ENCODE measurements around the gene DNAJC1.
A peak's percentile ranks its signal among the peaks of the same experiment; 100 is the strongest.

DNA sequence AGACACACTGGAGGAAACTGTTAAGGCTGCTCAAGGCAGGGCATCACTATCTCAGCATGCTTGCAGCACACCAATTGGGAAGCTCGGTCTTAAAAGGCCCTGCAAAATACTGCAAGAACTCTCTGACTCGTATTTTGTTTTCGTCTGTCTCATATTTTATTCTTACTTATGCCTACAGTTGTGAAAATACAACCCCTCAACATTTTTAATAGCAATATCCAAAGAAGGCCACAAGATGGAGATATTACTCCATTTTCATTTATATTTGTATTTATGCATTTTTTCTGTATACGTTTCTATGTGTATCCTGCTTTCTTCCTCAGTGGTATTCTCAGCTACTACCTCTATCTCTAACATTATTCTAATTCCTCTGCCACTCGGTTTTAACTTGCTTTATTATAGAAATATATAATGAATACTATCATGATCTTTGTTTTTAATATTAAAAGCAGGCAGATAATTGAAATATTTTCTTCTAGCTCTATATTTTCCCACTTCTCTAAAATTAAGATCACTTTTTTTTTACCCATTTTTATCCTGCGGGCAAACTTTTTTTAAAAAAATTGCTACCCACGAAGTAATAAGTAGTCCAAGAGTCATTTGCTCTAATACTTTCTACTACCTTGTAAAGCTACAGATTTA is 10.0 kb downstream of the DNAJC1 start:
- TF ChIP-seq, protein P1, sequence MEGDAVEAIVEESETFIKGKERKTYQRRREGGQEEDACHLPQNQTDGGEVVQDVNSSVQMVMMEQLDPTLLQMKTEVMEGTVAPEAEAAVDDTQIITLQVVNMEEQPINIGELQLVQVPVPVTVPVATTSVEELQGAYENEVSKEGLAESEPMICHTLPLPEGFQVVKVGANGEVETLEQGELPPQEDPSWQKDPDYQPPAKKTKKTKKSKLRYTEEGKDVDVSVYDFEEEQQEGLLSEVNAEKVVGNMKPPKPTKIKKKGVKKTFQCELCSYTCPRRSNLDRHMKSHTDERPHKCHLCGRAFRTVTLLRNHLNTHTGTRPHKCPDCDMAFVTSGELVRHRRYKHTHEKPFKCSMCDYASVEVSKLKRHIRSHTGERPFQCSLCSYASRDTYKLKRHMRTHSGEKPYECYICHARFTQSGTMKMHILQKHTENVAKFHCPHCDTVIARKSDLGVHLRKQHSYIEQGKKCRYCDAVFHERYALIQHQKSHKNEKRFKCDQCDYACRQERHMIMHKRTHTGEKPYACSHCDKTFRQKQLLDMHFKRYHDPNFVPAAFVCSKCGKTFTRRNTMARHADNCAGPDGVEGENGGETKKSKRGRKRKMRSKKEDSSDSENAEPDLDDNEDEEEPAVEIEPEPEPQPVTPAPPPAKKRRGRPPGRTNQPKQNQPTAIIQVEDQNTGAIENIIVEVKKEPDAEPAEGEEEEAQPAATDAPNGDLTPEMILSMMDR (IDR thresholded peaks at IDR 0.05; ENCODE audit: low read depth, low read length, missing input control): peak; percentile 53
- TF ChIP-seq, protein P2, sequence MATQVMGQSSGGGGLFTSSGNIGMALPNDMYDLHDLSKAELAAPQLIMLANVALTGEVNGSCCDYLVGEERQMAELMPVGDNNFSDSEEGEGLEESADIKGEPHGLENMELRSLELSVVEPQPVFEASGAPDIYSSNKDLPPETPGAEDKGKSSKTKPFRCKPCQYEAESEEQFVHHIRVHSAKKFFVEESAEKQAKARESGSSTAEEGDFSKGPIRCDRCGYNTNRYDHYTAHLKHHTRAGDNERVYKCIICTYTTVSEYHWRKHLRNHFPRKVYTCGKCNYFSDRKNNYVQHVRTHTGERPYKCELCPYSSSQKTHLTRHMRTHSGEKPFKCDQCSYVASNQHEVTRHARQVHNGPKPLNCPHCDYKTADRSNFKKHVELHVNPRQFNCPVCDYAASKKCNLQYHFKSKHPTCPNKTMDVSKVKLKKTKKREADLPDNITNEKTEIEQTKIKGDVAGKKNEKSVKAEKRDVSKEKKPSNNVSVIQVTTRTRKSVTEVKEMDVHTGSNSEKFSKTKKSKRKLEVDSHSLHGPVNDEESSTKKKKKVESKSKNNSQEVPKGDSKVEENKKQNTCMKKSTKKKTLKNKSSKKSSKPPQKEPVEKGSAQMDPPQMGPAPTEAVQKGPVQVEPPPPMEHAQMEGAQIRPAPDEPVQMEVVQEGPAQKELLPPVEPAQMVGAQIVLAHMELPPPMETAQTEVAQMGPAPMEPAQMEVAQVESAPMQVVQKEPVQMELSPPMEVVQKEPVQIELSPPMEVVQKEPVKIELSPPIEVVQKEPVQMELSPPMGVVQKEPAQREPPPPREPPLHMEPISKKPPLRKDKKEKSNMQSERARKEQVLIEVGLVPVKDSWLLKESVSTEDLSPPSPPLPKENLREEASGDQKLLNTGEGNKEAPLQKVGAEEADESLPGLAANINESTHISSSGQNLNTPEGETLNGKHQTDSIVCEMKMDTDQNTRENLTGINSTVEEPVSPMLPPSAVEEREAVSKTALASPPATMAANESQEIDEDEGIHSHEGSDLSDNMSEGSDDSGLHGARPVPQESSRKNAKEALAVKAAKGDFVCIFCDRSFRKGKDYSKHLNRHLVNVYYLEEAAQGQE (IDR thresholded peaks at IDR 0.05): no peak
- TF ChIP-seq JUND (IDR thresholded peaks at IDR 0.05) (no peak), SP1 (IDR thresholded peaks at IDR 0.05) (no peak), TAF1 (conservative IDR thresholded peaks at IDR 0.05) (no peak), RXRA (IDR thresholded peaks at IDR 0.05) (no peak), RAD21 (IDR thresholded peaks at IDR 0.05) (peak; percentile 78 to 80), YY1 (IDR thresholded peaks at IDR 0.05) (no peak), HNF4A (conservative IDR thresholded peaks at IDR 0.05) (no peak)
- TF ChIP-seq, protein P3, sequence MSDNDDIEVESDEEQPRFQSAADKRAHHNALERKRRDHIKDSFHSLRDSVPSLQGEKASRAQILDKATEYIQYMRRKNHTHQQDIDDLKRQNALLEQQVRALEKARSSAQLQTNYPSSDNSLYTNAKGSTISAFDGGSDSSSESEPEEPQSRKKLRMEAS (IDR thresholded peaks at IDR 0.05): no peak
- TF ChIP-seq, protein P4, sequence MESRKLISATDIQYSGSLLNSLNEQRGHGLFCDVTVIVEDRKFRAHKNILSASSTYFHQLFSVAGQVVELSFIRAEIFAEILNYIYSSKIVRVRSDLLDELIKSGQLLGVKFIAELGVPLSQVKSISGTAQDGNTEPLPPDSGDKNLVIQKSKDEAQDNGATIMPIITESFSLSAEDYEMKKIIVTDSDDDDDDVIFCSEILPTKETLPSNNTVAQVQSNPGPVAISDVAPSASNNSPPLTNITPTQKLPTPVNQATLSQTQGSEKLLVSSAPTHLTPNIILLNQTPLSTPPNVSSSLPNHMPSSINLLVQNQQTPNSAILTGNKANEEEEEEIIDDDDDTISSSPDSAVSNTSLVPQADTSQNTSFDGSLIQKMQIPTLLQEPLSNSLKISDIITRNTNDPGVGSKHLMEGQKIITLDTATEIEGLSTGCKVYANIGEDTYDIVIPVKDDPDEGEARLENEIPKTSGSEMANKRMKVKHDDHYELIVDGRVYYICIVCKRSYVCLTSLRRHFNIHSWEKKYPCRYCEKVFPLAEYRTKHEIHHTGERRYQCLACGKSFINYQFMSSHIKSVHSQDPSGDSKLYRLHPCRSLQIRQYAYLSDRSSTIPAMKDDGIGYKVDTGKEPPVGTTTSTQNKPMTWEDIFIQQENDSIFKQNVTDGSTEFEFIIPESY (IDR thresholded peaks at IDR 0.05): no peak

Measured in liver (tissue), 3 donors.